ENCODE measurements around the gene ICAM4. TPM values are rescaled to one million over a fixed set of nuclear protein-coding genes. Genes with fewer than 3 reads are reported as not detected.

ICAM4 gene
- total and polyA plus RNA-seq, 2 of the 8 experiments (the other 6 are each of a cell fraction or from before 2014, with no cell fraction given), result 1.5 to 4.1 TPM

DNA sequence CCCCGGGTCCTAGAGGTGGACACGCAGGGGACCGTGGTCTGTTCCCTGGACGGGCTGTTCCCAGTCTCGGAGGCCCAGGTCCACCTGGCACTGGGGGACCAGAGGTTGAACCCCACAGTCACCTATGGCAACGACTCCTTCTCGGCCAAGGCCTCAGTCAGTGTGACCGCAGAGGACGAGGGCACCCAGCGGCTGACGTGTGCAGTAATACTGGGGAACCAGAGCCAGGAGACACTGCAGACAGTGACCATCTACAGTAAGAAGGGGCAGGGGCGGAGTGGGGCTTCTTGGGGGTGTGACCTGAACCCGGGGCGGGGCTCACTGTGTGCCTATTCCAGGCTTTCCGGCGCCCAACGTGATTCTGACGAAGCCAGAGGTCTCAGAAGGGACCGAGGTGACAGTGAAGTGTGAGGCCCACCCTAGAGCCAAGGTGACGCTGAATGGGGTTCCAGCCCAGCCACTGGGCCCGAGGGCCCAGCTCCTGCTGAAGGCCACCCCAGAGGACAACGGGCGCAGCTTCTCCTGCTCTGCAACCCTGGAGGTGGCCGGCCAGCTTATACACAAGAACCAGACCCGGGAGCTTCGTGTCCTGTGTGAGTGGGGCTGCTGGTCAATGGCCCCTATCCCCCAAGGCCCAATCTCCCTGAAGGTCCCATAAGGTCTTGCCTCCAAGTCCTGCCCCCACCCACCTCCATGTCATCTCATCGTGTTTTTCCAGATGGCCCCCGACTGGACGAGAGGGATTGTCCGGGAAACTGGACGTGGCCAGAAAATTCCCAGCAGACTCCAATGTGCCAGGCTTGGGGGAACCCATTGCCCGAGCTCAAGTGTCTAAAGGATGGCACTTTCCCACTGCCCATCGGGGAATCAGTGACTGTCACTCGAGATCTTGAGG, 2.4 kb upstream of the ICAM4 start:
- no peak overlapping the region for H3K18ac ChIP-seq (ENCODE audit: extremely low read depth, low read length)
- H4K20me1 ChIP-seq (replicated peaks in 1 of 2; ENCODE audit: control insufficient read depth in 1 of 2, insufficient read depth in 2 of 2, low read length in 2 of 2), result no peaks in the 10 kb centered on the region
- no peak overlapping the region for H3K4me3 ChIP-seq (ENCODE audit: extremely low read depth in 1 of 4, insufficient read depth in 2 of 4, low read depth in 3 of 4, low read length in 4 of 4)
- H3K27me3 ChIP-seq (replicated peaks in 1 of 4; ENCODE audit: control insufficient read depth in 3 of 4, extremely low read depth in 1 of 4, insufficient read depth in 3 of 4, low read length in 3 of 4), result peaks cover 8 to 26% (median 17%) of the 10 kb centered on the region in 4 experiments
- ChIA-PET CTCF (ENCODE audit: partially characterized antibody) (interaction anchor here (1.0 to 11.6 kb wide), 6 partner anchors 14 to 105 kb away, joined by 3 to 94 read pairs (median 4); partner anchors contain the start of gene ICAM1), POLR2A (ENCODE audit: partially characterized antibody) (interaction anchor here (0.8 to 0.9 kb wide), 2 partner anchors 13 to 23 kb away, joined by 3 read pairs; partner anchors contain the start of gene ICAM1)
- no peak overlapping the region for H3K23ac ChIP-seq (ENCODE audit: insufficient read length)
- peaks cover 0 to 16% (median 8%) of the 10 kb centered on the region in 4 experiments; a peak in 6 of 7 replicates for H3K4me1 ChIP-seq (replicated peaks in 1 of 4; ENCODE audit: control insufficient read depth in 3 of 4, insufficient read depth in 4 of 4, low read length in 3 of 4)
- 96% methylated on average over 34 of the region's 34 CpGs; no CpG with 5 or more reads in 1 of the 2 experiments for WGBS, 2 experiments (ENCODE audit: extremely low coverage in 1 of 2, insufficient coverage in 1 of 2, insufficient read length in 1 of 2, insufficient replicate concordance in 2 of 2, low coverage in 1 of 2, low lambda C conversion rate in 2 of 2, missing lambda C conversion rate in 1 of 2)
- H3K9me3 ChIP-seq (ENCODE audit: insufficient read depth in 2 of 2, low read depth in 1 of 2, low read length in 1 of 2), result no peaks in the 10 kb centered on the region
- H2AFZ ChIP-seq (ENCODE audit: low read length), result no peak overlapping the region
- DNase-seq (ENCODE audit: low read depth in 1 of 2, low spot score in 2 of 2) (no peak), FAIRE-seq (no peak)
- H3K14ac ChIP-seq (ENCODE audit: insufficient read length), result no peak overlapping the region
- H4K91ac ChIP-seq (replicated peaks; ENCODE audit: insufficient read length, low read length), result no peak overlapping the region
- H3K27ac ChIP-seq (ENCODE audit: low read depth, low read length), result no peak overlapping the region
- H3K9ac ChIP-seq (replicated peaks in 1 of 4; ENCODE audit: extremely low read depth in 1 of 4, low read depth in 3 of 4, low read length in 3 of 4), result no peak overlapping the region
- no peak overlapping the region for H3K4ac ChIP-seq (replicated peaks; ENCODE audit: insufficient read length, low read depth, low read length)
- H4K8ac ChIP-seq (ENCODE audit: extremely low read depth, insufficient read depth, low read length), result no peak overlapping the region
- H4K5ac ChIP-seq (ENCODE audit: insufficient read length, low read depth, low read length), result no peak overlapping the region
- H3K79me2 ChIP-seq (ENCODE audit: control insufficient read depth in 1 of 2, insufficient read depth in 2 of 2, low read length in 2 of 2), result no peaks in the 10 kb centered on the region
- no peak overlapping the region for H3K4me2 ChIP-seq (ENCODE audit: insufficient read depth in 1 of 2, low read depth in 2 of 2, low read length in 2 of 2)
- H2BK15ac ChIP-seq (ENCODE audit: low read length), result no peak overlapping the region
- no peak overlapping the region for H2BK120ac ChIP-seq (replicated peaks; ENCODE audit: low read depth, low read length)
- no peaks in the 10 kb centered on the region for H3K36me3 ChIP-seq (ENCODE audit: control insufficient read depth in 2 of 4, insufficient read depth in 4 of 4, low read length in 3 of 4)
- H3K56ac ChIP-seq (replicated peaks; ENCODE audit: insufficient read length, low read depth, low read length), result no peak overlapping the region
- no peak overlapping the region; the same call in 1 of the 2 replicates for H2BK12ac ChIP-seq (ENCODE audit: low read depth, low read length)
- H3K79me1 ChIP-seq (ENCODE audit: low read depth, low read length), result no peaks in the 10 kb centered on the region; the same call in 1 of the 2 replicates
- H2BK20ac ChIP-seq (ENCODE audit: low read length), result no peak overlapping the region
- H3K23me2 ChIP-seq (ENCODE audit: low read depth, low read length), result peaks cover 8% of the 10 kb centered on the region; the same call in 1 of the 2 replicates
- H2AK5ac ChIP-seq (ENCODE audit: low read depth, low read length), result no peak overlapping the region
- H2BK5ac ChIP-seq (ENCODE audit: low read depth, low read length), result no peak overlapping the region
- no peak for TF ChIP-seq GABPA (IDR thresholded peaks at IDR 0.05; ENCODE audit: borderline replicate concordance, insufficient read depth, low read length)
- TF ChIP-seq POLR2AphosphoS5 (IDR thresholded peaks at IDR 0.05; ENCODE audit: low read depth, low read length), result no peak
- TF ChIP-seq SUZ12 (IDR thresholded peaks at IDR 0.05; ENCODE audit: low read length), result no peak
- TF ChIP-seq KDM5A (IDR thresholded peaks at IDR 0.05; ENCODE audit: low read length), result no peak
- no peak for TF ChIP-seq SAP30 (IDR thresholded peaks at IDR 0.05; ENCODE audit: insufficient read depth, insufficient replicate concordance, low read length)
- TF ChIP-seq, protein P1, sequence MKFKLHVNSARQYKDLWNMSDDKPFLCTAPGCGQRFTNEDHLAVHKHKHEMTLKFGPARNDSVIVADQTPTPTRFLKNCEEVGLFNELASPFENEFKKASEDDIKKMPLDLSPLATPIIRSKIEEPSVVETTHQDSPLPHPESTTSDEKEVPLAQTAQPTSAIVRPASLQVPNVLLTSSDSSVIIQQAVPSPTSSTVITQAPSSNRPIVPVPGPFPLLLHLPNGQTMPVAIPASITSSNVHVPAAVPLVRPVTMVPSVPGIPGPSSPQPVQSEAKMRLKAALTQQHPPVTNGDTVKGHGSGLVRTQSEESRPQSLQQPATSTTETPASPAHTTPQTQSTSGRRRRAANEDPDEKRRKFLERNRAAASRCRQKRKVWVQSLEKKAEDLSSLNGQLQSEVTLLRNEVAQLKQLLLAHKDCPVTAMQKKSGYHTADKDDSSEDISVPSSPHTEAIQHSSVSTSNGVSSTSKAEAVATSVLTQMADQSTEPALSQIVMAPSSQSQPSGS (IDR thresholded peaks at IDR 0.05; ENCODE audit: low read length), result no peak
- TF ChIP-seq, protein P2, sequence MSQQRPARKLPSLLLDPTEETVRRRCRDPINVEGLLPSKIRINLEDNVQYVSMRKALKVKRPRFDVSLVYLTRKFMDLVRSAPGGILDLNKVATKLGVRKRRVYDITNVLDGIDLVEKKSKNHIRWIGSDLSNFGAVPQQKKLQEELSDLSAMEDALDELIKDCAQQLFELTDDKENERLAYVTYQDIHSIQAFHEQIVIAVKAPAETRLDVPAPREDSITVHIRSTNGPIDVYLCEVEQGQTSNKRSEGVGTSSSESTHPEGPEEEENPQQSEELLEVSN (IDR thresholded peaks at IDR 0.05), result no peak
- TF ChIP-seq KDM1A (IDR thresholded peaks at IDR 0.05; ENCODE audit: borderline replicate concordance, low read length), result no peak
- no peak for TF ChIP-seq CHD2 (IDR thresholded peaks at IDR 0.05; ENCODE audit: low read length)
